IMR-90 (cell line): ENCODE data around the gene POU2F2. TPM values are rescaled to one million over a fixed set of nuclear protein-coding genes. Genes with fewer than 3 reads are reported as not detected.

ENCODE experiments used
- ATAC-seq: fragments of 200-7000 bp; cut with Tn5 transposase; 2 replicates; pipeline ENCODE4 v1.9.1; 2020; ENCODE audit warnings: low read depth, mild to moderate bottlenecking, moderate library complexity
- BruUV-seq: library from RNA; stranded (reverse); fragments of 400-500 nt; replicated peaks from 2 replicates; lab custom pipeline; 2021; lab: Mats Ljungman, UMichigan
- CTCF ChIA-PET: fragments of 300-600 bp; formaldehyde crosslinking; extraction: SDS; loops from one replicate; lab custom pipeline; 2021; ENCODE audit warnings: antibody characterized with exemption; lab: Yijun Ruan, JAX
- POLR2A ChIA-PET: fragments of 300-600 bp; sonication (Branson Sonifier 250); formaldehyde crosslinking; loops from one replicate; lab custom pipeline; 2022; ENCODE audit warnings: antibody characterized with exemption; ENCODE audit not compliant: unreplicated experiment; lab: Charles Lee
- DNase-seq: peaks from one replicate; pipeline ENCODE4 v3.0.0; 2013
- H2AFZ ChIP-seq: replicated peaks from 2 replicates; pipeline ENCODE3; 2013; ENCODE audit warnings: low read length, mild to moderate bottlenecking; ENCODE audit not compliant: poor library complexity
- H2AK5ac ChIP-seq: 2 replicates; pipeline ENCODE4 v1.6.1; 2013; ENCODE audit warnings: low read depth, low read length, inconsistent platforms
- H2AK9ac ChIP-seq: replicated peaks from 2 replicates; pipeline ENCODE3; 2013; ENCODE audit warnings: mild to moderate bottlenecking, low read depth, low read length, moderate library complexity; ENCODE audit not compliant: poor library complexity
- H2BK120ac ChIP-seq: 2 replicates; pipeline ENCODE4 v1.6.1; 2013; ENCODE audit warnings: low read depth, low read length, inconsistent platforms
- H2BK15ac ChIP-seq: 3 replicates; pipeline ENCODE4 v1.6.1; 2013; ENCODE audit warnings: low read depth, low read length, inconsistent platforms
- H2BK20ac ChIP-seq: 2 replicates; pipeline ENCODE4 v1.6.1; 2013; ENCODE audit warnings: low read depth, mild to moderate bottlenecking, inconsistent platforms, low read length, moderate library complexity
- H2BK5ac ChIP-seq: 2 replicates; pipeline ENCODE4 v1.6.1; 2013; ENCODE audit warnings: mild to moderate bottlenecking, low read depth, low read length, inconsistent platforms; ENCODE audit not compliant: poor library complexity, severe bottlenecking
- H3K14ac ChIP-seq: replicated peaks from 2 replicates; pipeline ENCODE4 v1.6.1; 2013; ENCODE audit warnings: low read depth, low read length, inconsistent platforms
- H3K18ac ChIP-seq: 2 replicates; pipeline ENCODE4 v1.6.1; 2013; ENCODE audit warnings: low read depth, low read length, control low read depth
- H3K23ac ChIP-seq: 2 replicates; pipeline ENCODE4 v1.6.1; 2013; ENCODE audit warnings: low read depth, low read length, inconsistent platforms
- H3K27ac ChIP-seq: 2 replicates; pipeline ENCODE4 v1.5.1; 2013; ENCODE audit warnings: mild to moderate bottlenecking, control low read depth, low read length; ENCODE audit not compliant: insufficient read depth
- H3K27me3 ChIP-seq: 2 replicates; pipeline ENCODE4 v1.6.1; 2013; ENCODE audit warnings: low read length; ENCODE audit not compliant: control insufficient read depth, insufficient read depth
- H3K36me3 ChIP-seq: 2 replicates; pipeline ENCODE4 v1.6.1; 2013; ENCODE audit warnings: low read length, mixed read lengths; ENCODE audit not compliant: control insufficient read depth, insufficient read depth
- H3K4ac ChIP-seq: 2 replicates; pipeline ENCODE4 v1.6.1; 2013; ENCODE audit warnings: low read depth, low read length, inconsistent platforms
- H3K4me1 ChIP-seq: 2 replicates; pipeline ENCODE4 v1.6.1; 2013; ENCODE audit warnings: low read length, mixed read lengths; ENCODE audit not compliant: control insufficient read depth, insufficient read depth
- H3K4me2 ChIP-seq: 2 replicates; pipeline ENCODE4 v1.6.1; 2013; ENCODE audit warnings: low read depth, mild to moderate bottlenecking, control low read depth, low read length, moderate library complexity
- H3K4me3 ChIP-seq: 2 replicates; pipeline ENCODE4 v1.5.1; 2013; ENCODE audit warnings: low read depth, mild to moderate bottlenecking, control low read depth, low read length, moderate library complexity; ENCODE audit not compliant: insufficient read depth
- H3K56ac ChIP-seq: 2 replicates; pipeline ENCODE4 v1.6.1; 2013; ENCODE audit warnings: low read length, inconsistent platforms; ENCODE audit not compliant: insufficient read depth; ENCODE audit errors: extremely low read depth
- H3K79me1 ChIP-seq, 2 experiments: 2 replicates each; pipeline ENCODE4 v1.6.1; 2013; ENCODE audit warnings: low read length in 2 of 2, inconsistent platforms in 1 of 2, low read depth in 1 of 2
- H3K9ac ChIP-seq: 2 replicates; pipeline ENCODE4 v1.6.1; 2013; ENCODE audit warnings: low read depth, low read length, control low read depth
- H3K9me1 ChIP-seq: 2 replicates; pipeline ENCODE4 v1.6.1; 2013; ENCODE audit warnings: low read length, inconsistent platforms; ENCODE audit not compliant: insufficient read depth
- H3K9me3 ChIP-seq: 2 replicates; pipeline ENCODE4 v1.6.1; 2013; ENCODE audit warnings: low read length; ENCODE audit not compliant: control insufficient read depth, insufficient read depth
- H4K20me1 ChIP-seq: 2 replicates; pipeline ENCODE4 v1.6.1; 2013; ENCODE audit warnings: low read length, inconsistent platforms; ENCODE audit not compliant: insufficient read depth
- H4K5ac ChIP-seq: 2 replicates; pipeline ENCODE4 v1.6.1; 2013; ENCODE audit warnings: mild to moderate bottlenecking, low read depth, low read length, control low read depth
- H4K8ac ChIP-seq, 2 experiments: 2 replicates each; pipeline ENCODE4 v1.6.1; 2013; ENCODE audit warnings: low read depth in 2 of 2, low read length in 2 of 2, control low read depth in 1 of 2, inconsistent platforms in 1 of 2
- H4K91ac ChIP-seq: 2 replicates; pipeline ENCODE4 v1.6.1; 2013; ENCODE audit warnings: low read depth, low read length, inconsistent platforms; ENCODE audit not compliant: insufficient read depth
- BHLHE40 ChIP-seq: fragments of 150-350 bp; IDR thresholded peaks from 2 replicates; pipeline ENCODE4 v1.6.1; 2016; ENCODE audit warnings: mild to moderate bottlenecking, low read depth, low read length
- CHD1 ChIP-seq: IDR thresholded peaks from 2 replicates; pipeline ENCODE4 v1.6.1; 2012; ENCODE audit warnings: low read depth, low read length, improper control_type of control experiment
- CTCF ChIP-seq: conservative IDR thresholded peaks from 2 replicates; pipeline ENCODE4 v1.5.1; 2012; ENCODE audit warnings: mild to moderate bottlenecking, low read depth, low read length, improper control_type of control experiment
- ELK1 ChIP-seq: fragments of 150-350 bp; IDR thresholded peaks from 2 replicates; pipeline ENCODE4 v1.6.1; 2016; ENCODE audit warnings: low read depth, mild to moderate bottlenecking, low read length, moderate library complexity, borderline replicate concordance
- FOS ChIP-seq: fragments of 150-350 bp; IDR thresholded peaks from 2 replicates; pipeline ENCODE4 v1.6.1; 2016; ENCODE audit warnings: low read depth, low read length
- MAFK ChIP-seq: IDR thresholded peaks from 2 replicates; pipeline ENCODE4 v1.6.1; 2012; ENCODE audit warnings: low read depth, low read length, improper control_type of control experiment
- MAZ ChIP-seq: IDR thresholded peaks from 2 replicates; pipeline ENCODE4 v1.6.1; 2012; ENCODE audit warnings: low read depth, mild to moderate bottlenecking, low read length, improper control_type of control experiment, moderate library complexity, borderline replicate concordance
- MXI1 ChIP-seq: IDR thresholded peaks from 2 replicates; pipeline ENCODE4 v1.6.1; 2012; ENCODE audit warnings: low read depth, mild to moderate bottlenecking, low read length, moderate library complexity, borderline replicate concordance
- RAD21 ChIP-seq: IDR thresholded peaks from 2 replicates; pipeline ENCODE4 v1.6.1; 2012; ENCODE audit warnings: low read length, improper control_type of control experiment
- RCOR1 ChIP-seq: IDR thresholded peaks from 2 replicates; pipeline ENCODE4 v1.6.1; 2012; ENCODE audit warnings: mild to moderate bottlenecking, low read length, improper control_type of control experiment; ENCODE audit not compliant: insufficient replicate concordance
- WGBS, 2 experiments: methylation state at CpG; one replicate each; pipeline versions ENCODE4 v1.1.5 to v1.1.7; 2013; ENCODE audit warnings: missing lambda C conversion rate in 2 of 2; ENCODE audit not compliant: insufficient read length in 1 of 2; ENCODE audit errors: extremely low coverage in 2 of 2; 5-methylcytosine and 5-hydroxymethylcytosine counted together
- dilution Hi-C: fragments of 300-500 bp; cut with HindIII; formaldehyde crosslinking; loops from one replicate; pipeline ENCODE4 v1.14.3; 2018; ENCODE audit warnings: low sequenced_read_pairs; ENCODE audit not compliant: unreplicated experiment
- in situ Hi-C: fragments of 300-500 bp; cut with MboI; formaldehyde crosslinking; loops from 3 replicates; pipeline ENCODE4 v1.14.3; 2019; ENCODE audit warnings: low sequenced_read_pairs, inconsistent platforms, mixed read lengths
- intact Hi-C: fragments of 100-400 bp; cut with micrococcal nuclease; formaldehyde crosslinking; loops from 2 replicates; pipeline ENCODE4 v1.10.0; 2022
- polyA plus RNA-seq, 3 experiments: library from polyadenylated mRNA; depleted of rRNA; stranded (reverse); fragments of >200 nt; gene quantifications; 2 replicates each; pipeline ENCODE4 v1.2.3, GENCODE V29; 2012; ENCODE audit warnings: low replicate concordance in 1 of 3
- total RNA-seq: library from RNA; depleted of rRNA; stranded (reverse); fragments of >200 nt; gene quantifications from 2 replicates; pipeline ENCODE4 v1.2.3, GENCODE V29; 2012
- TF ChIP-seq, protein P1 (sequence below): fragments of 150-350 bp; IDR thresholded peaks from 2 replicates; pipeline ENCODE4 v1.6.1; 2017; ENCODE audit warnings: mild to moderate bottlenecking, antibody characterized with exemption, low read length, low read depth

The POU2F2 gene
- total and polyA plus RNA-seq, 2 of the 4 experiments (the other 2 are of a cell fraction) = 0.54 to 5.0 TPM

GRCh38 chr19:42065051-42065450, 67.2 kb downstream of the POU2F2 start:
- no peaks in the 10 kb centered on the region for H3K4me1 ChIP-seq
- H3K9me3 ChIP-seq = no peaks in the 10 kb centered on the region
- no peaks in the 10 kb centered on the region for H3K36me3 ChIP-seq
- 64% methylated on average over 8 of the region's 13 CpGs; no CpG with 5 or more reads in 1 of the 2 experiments for WGBS, 2 experiments
- no peak overlapping the region for H4K91ac ChIP-seq
- no peak overlapping the region for H3K14ac ChIP-seq
- intact Hi-C loops = no loop called here
- no peak overlapping the region for H3K23ac ChIP-seq
- no peak overlapping the region for H2BK5ac ChIP-seq
- H3K27ac ChIP-seq = no peak overlapping the region
- no peak overlapping the region for H3K18ac ChIP-seq
- H3K27me3 ChIP-seq = peaks cover 66% of the 10 kb centered on the region
- ChIA-PET CTCF (no interaction called here), POLR2A (no interaction called here)
- no peak overlapping the region for H3K56ac ChIP-seq
- no peaks in the 10 kb centered on the region for H4K20me1 ChIP-seq
- no peak overlapping the region for H4K8ac ChIP-seq
- H4K5ac ChIP-seq = no peak overlapping the region
- no peak for ATAC-seq
- no peak for DNase-seq
- no peak overlapping the region for H2BK20ac ChIP-seq
- no peaks in the 10 kb centered on the region for H3K79me1 ChIP-seq
- H3K9me1 ChIP-seq = no peaks in the 10 kb centered on the region
- no peak overlapping the region for H3K9ac ChIP-seq
- in situ Hi-C loops = no loop called here
- no peak overlapping the region for H3K4me2 ChIP-seq
- BruUV-seq = no TSS peak
- no peak overlapping the region for H2AK9ac ChIP-seq
- H3K4ac ChIP-seq = no peak overlapping the region
- H2AFZ ChIP-seq = no peak overlapping the region
- dilution Hi-C loops = no loop called here
- TF ChIP-seq MXI1 = no peak
- TF ChIP-seq CTCF = no peak
- no peak for TF ChIP-seq BHLHE40
- no peak for TF ChIP-seq CHD1
- TF ChIP-seq, protein P1, sequence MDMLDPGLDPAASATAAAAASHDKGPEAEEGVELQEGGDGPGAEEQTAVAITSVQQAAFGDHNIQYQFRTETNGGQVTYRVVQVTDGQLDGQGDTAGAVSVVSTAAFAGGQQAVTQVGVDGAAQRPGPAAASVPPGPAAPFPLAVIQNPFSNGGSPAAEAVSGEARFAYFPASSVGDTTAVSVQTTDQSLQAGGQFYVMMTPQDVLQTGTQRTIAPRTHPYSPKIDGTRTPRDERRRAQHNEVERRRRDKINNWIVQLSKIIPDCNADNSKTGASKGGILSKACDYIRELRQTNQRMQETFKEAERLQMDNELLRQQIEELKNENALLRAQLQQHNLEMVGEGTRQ = no peak
- no peak for TF ChIP-seq MAFK
- no peak for TF ChIP-seq RCOR1
- TF ChIP-seq RAD21 = no peak
- no peak for TF ChIP-seq FOS
- TF ChIP-seq MAZ = no peak
- TF ChIP-seq ELK1 = no peak
- no peak overlapping the region for H2BK15ac ChIP-seq
- H2BK120ac ChIP-seq = no peak overlapping the region
- no peak overlapping the region for H2AK5ac ChIP-seq
- no peak overlapping the region for H3K4me3 ChIP-seq
